HG02970 (cell line): ENCODE data around the gene NUDT22.

Experiments
- ATAC-seq: cut with Tn5 transposase; IDR thresholded peaks from one replicate; pipeline ENCODE4 v1.9.1; 2021; ENCODE audit warnings: mild to moderate bottlenecking, moderate library complexity, moderate number of reproducible peaks; ENCODE audit not compliant: unreplicated experiment, low FRiP score

The NUDT22 gene

GRCh38 chr11:64267207-64267945 is 41.3 kb downstream of the NUDT22 start:
- no peak for ATAC-seq

- ATAC-seq = no peak
These were observed 42.2 kb downstream of the NUDT22 start for GRCh38 chr11:64268025-64268892.

GRCh38 chr11:64268893-64269539 is 42.9 kb downstream of the NUDT22 start:
- no peak for ATAC-seq

DNA sequence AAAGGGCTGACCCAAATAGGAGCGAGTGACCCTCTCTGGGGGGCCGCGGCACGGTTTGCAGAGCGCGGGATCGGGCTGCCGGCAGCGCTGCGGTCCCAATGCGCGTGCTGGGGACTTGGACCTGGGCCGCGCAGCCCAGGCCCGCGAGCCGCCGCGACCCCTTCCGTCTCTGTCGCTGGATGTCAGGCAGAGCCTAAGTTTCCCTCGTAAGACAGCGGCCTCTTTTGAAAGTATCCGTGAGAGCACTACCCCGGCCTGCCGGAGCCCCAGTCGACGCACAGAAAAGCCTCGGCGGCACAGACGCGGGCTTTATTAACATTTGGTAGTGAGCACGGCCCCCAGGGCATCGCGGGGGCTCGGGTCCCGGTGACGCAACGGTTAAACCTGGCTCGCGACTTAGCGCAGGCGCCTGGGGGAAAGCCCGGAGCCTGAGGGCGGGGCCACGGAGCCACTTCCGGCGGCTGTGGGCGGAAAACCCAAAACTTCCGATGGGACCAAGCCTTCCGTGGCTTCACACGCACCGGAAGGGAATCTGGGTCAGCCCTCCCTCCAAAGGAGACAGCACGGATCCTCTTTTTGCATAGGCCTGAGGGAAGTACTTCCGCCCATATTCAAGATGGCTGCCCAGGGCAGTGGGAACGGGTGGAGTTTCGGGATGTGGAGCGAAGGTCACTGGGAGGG is 43.6 kb downstream of the NUDT22 start:
- peak; percentile 68 for ATAC-seq

DNA sequence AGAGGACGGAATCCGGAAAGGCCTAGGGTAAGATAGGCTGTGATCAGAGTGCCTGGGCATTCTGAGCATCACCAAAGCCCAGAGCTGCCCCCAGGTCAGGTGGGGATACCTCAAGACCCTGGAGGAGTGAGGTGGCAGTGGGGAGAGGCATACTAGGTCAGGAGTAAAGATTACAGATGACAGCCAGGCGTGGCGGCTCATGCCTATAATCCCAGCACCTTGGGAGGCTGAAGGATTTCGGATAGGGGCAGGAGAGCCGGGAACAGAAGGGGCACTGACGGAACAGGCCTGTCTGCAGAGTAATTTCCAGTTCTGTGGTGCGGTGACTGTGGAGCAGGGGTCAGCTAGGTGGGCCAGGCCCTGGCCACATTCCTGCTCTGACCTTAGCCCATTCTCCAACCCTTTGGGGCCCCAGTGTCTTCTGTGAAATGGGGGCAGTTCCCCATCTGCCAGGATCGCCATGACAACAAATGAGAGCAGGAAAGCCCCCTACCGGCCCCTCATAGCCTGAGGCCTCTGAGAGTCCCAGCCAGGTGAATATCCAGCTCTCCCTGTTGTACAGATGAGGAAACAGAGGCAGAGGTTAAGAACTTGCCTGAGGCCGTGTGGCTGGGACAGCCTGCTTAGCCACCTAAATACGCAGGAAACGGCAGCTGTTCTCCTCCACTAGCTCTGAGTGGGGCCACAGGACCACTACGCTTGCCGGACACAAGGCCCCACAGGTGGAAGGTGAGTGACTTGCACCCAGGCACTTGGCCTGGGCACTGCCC is 49.1 kb downstream of the NUDT22 start:
- ATAC-seq = no peak

DNA sequence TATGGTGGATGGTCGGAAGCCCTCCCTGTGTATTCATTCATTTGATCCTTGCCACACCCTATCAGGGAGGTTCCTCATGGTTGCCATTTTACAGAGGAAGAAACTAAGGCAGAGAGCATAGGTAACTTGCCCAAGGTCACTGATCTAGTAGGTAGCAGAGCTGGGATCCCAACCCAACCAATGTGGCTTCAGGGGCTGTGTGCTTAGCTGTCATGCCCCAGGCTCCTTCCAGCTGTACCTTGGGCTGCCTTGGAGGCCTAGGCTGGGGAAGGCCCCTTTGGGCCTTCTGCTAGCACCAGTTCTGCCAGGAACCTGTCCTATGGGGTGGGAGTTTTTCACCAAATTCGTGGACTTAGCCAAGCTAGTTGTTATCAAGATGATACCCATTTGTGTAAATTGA is 49.8 kb downstream of the NUDT22 start:
- ATAC-seq = no peak

DNA sequence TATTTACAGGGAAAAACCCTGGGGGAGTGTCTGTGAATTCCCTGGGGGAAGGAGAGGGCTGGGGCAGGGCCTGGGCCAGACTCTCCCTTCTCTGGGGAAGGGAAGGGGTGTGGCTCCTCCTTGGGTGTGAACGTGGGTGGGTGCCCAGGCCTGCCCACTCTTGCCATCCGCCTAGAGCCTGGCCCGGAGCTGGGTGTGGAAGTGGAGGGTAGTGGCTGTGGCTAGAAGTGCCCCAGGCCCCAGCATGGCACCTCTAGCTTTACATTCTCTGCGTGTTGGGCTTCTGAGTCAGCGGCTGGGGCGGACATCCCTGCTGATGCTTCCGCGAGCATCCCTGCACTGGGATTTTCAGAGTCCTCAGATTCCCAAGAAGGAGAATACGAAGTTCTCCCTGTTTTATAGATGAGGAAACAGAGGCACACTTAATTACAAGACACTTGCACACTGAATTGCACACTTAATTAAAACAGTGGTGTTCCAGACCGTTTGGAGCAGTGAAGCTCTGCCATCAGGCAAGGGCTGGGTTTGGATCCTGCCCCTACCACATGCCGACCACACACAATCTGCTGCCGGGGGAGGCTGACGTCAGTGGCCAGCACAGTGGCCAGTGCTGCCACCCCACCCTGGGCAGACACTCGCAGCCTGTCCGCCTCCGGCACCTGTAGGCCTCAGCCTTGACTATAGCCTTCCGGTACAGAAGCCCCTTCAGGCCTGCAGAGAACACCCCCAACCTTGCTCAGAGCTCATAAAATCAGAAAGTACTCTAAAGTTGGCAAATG is 50.8 kb downstream of the NUDT22 start:
- ATAC-seq = no peak

DNA sequence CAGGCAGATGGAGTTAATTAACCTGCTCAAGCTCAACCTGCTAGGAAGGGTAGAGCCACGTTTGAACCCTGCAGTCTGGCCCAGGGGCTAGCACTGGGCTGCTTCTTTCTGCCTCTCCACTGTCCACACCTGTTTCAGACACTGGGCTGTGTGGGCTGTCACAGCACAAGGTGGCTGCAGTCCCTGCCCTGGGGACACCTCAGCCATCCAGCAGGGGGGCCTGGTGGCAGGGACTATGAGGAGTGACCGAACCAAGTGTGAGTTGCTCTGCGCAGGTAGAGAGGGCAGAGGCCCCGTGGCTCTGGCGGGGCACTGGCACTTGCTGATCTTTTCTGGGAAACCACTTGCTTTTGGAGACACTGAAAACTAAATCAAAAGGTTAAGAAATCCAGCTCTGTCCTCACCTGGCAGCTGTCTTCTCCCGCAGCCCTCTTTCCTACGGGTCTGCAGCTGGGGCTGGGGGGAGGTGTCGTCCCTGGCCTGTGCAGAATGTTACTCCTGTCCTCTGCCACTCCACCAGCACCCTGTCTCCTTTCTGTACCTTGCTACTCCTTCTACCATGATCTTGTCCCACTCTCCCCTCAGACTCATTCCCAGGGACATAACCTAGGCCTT is 52.6 kb downstream of the NUDT22 start:
- no peak for ATAC-seq
